ACHN (cell line): Measurements from ENCODE around the gene CD55.
A peak's percentile ranks its signal among the peaks of the same experiment; 100 is the strongest.
"Not testable (repeated sequence)": the region's sequence is repeated elsewhere in the genome, so short reads cannot be mapped to it uniquely, and the experiment has no call there.

Experiments used
- DNase-seq: peaks from one replicate; pipeline ENCODE4 v3.0.0-alpha.2; 2015
- in situ Hi-C: cut with HindIII; loops from 2 replicates; pipeline ENCODE4 v1.10.0; 2017; ENCODE audit warnings: low sequenced_read_pairs, low pct_ligation_motif_present, low pct_unique_long_range_greater_than_20kb

The CD55 gene

DNA sequence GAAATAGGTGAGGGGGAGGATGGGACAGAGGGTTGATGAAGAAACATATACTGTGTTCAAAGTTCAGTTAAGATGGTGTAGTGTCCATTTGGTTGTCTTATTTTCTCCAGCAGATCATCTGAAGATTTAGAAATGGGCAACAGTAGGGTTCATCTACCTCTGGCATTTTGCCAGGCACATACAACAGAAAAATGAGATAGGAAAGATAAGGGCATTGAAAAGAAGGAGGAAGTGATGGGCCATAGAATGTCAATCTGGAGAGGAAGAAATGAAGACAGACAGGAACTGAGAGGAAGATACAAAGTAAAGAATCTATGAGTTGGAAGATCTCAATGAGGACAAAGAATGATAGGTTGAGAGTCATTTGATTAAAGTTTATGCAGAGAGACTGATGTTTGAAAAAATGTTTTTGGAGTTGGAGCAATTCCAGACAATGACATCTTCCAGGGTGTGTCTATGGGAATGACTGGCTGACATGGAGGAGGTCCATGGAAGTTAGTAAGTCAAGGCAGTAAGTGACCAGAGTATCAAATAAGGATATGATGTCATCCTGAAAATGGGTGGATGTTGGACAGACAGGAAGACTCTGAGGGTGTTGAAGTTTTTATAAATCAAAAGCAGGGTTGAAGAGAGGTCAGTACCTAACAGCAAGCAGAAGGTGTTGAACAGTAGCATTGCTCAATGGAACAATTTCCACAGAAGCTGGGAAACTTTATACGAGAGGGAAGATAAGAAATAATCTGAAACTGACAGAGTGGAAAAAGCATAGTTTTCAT is 18.7 kb upstream of the CD55 start:
- in situ Hi-C loops, result no loop called here
- no peak for DNase-seq

DNA sequence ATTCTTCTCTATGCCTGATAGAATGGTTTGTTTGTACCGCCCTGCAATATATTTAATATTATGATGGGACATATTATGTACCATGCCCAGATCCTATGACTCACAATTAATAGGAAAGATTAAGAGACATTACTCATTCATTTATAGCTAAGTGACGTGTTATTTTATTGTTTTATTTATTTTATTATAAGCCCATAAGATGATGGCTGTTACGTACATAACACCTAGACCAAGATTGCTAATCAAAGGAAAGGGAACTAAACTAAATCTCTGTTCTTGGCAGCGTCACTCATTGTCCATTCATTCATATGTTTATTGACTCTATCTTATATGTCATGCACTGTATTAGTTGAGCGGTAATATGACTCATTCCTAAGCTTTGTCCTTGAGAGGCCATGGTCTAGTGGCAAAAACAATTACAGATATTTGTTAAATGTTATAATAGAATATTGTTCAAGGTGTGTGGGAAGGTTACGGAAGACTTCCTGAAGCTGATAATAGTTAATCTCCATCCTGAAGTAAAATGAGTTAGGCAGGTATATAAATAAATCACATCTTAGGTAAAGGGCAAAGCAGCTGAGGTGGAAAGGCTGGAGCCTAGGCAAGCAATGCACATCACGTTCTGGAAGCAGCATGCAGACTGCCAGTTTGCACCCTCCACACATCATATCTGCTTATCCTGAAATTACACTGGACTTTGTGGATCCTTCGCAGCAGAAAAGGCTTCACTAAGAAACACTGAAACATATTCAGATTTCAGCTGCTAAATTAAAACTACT is 16.6 kb upstream of the CD55 start:
- DNase-seq, result no peak
- in situ Hi-C loops, result no loop called here

DNA sequence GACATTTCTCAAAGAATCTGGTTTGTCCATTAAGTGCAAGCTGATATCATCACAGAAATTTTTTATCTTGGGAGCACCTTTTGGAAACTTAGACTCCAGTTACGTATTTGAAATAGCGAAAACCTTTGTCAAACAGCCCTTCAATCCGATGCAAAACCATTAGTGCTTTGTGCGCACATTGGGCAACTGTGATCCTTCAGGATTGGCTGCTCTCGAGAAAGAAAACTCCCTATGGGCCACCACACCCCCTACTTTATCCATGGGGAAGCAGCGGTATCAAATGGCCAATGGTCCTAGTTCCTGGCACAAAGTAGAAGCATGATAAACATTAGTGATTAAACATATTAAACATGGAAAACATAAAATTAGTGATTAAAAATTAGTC is 16.0 kb upstream of the CD55 start:
- no peak for DNase-seq

DNA sequence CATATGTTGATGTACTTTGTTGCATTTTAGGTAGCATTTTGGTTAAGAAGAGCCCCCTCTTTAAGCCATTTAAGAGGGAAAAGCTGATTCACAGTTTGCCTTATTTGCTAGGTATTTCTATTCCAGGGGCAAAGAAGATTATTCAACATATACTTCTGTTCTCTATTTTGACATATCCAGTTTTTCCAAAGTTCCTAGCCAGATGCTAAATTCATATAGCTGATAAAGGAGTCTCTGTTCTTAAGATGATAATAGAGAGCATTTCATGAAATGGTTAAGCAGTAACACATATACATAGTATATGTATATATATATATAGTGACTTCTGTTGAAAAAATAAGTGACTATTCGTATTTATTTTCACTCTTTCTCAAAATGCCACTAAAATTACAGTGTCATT is 15.5 kb upstream of the CD55 start:
- in situ Hi-C loops, result no loop called here
- no peak for DNase-seq

More for the DNA sequence above, 16.0 kb upstream of the CD55 start:
- in situ Hi-C loops, result no loop called here

DNA sequence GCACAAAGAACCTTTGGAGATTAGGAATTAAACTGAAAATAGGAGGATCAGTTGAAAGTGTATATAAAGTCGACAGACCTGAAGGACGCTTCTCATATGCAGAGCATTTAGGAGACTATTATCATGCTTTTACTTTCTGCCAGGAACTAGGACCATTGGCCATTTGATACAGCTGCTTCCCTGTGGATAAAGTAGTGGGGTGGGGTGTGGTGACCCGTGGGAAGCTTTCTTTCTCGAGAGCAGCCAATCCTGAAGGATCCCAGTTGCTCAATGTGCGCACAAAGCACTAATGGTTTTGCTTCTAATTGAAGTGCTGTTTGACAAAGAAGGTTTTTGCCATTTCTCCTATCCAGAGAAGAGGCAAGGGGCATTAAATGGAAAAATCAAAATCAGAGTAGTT is 14.9 kb upstream of the CD55 start:
- no peak for DNase-seq
- in situ Hi-C loops, result no loop called here

DNA sequence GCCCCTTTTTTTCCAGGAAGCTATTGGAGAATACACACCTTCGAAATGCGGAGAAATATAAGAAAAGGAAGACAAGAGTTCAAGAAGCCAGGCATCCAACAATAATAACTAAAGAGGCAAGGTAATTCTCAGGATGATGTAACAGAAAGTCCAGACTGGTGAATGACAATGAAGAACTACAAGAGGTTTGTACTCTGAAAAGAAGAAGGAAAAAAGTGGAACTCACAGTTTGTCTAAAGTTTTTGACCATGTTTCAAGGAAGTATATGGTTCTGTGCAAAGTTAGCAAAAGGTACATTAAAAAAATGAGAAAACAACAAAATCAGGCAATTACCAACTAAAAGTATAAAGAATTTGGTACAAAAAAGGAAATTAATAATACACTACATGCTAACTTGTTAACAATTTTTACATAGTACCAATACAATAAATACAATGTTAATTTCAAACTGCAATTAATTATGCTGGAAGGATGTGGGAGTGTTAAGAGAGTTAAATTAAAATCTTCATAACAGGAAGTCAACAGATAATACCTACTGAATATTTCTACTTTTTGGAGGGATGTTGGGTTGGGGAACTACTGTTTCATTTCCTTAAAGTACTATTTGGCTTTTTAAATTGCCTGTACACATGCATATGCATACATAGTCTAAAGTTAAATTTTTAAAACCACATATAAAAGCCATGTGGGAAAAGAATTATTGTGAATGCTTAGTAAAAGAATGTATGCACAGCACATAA is 12.9 kb upstream of the CD55 start:
- in situ Hi-C loops, result no loop called here
- DNase-seq, result no peak

DNA sequence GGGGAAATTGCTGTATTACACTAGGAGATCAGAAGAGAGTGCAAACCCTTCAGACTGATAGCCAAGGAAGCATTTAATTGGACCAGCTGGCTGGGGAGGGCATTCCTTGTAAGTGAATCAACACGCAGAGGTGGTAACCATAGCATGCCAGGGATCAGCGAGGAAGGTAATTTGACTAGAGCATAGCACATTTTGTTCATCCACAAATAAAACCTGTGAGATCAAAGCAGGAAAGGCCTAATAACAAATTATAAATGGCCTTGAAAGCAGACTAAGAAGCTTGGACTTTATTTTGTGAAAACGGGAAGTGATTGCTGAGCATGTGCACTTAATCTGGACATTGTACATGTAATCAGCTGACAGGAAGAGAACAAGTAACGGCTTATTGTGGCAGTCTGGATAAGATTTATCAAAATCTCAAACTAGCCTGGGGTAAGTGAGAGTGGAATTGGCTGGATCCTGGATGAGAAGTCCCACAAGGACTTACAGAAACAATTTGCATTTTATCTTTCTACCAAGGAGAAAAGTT is 11.7 kb upstream of the CD55 start:
- peak; percentile 93 for DNase-seq
- in situ Hi-C loops, result no loop called here

DNA sequence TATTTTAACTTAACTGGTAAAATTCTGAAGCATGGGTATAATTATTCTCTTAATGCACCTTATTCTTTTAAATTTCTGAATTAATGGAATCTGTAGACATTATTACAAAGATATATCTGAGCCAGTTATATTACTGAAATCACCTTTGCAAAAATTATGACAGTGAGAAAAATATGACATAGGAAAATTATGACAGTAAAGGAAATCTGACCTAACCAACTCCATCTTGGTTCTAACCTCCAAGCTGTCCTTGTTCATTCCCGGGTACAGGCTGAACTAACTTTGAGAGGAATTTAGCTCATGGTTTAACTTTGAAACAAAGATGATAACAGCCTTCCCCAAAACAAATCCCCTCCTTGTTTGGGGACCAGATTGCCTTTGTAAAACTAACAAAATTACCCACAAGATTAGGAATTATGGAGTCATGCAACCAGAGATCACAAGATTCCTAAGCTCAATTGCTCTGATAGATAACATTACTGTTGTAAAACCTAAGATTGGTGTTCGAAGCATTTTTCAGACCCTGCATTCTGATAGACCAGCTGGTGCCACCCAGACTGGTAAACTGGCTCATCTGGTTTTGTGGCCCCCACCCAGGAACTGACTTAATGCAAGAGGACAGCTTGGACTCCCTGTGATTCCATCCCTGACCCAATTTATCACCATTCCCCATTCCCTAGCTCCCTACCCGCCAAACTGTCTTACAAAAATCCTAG is 9.4 kb upstream of the CD55 start:
- in situ Hi-C loops, result no loop called here
- DNase-seq, result no peak

DNA sequence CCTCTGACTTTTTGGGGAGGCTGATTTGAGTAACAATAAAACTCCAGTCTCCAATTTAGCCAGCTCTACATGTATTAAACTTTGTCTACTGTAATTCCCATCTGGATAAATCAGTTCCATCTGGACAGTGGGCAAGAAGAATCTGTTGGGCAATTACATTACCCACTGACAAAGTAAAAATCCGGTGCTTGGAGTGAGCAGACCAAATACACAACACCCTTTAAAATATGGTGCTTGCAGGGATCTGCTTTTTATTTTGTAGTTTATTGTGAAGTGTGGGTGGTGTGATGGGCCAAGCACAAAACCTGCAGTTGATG is 8.9 kb upstream of the CD55 start:
- in situ Hi-C loops, result no loop called here
- no peak for DNase-seq

DNA sequence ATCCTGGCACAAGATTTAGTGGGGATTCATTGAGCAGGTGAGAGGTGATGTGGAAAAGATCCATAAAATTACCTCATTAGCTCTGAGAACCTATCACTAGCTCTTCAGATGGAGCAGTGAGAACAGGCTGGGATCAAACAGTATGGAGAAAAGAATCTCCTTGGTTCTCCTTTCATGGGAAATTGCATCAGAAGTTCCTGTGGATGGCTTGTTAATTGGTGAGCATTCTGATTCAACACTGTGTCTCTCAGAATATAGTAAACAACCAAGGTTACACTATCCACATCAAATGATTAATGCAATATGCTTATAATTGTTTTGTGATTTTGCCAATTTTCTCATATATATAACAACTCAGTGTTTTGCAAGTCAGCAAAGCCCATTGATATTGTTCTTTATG is 8.3 kb upstream of the CD55 start:
- no peak for DNase-seq
- in situ Hi-C loops, result no loop called here

DNA sequence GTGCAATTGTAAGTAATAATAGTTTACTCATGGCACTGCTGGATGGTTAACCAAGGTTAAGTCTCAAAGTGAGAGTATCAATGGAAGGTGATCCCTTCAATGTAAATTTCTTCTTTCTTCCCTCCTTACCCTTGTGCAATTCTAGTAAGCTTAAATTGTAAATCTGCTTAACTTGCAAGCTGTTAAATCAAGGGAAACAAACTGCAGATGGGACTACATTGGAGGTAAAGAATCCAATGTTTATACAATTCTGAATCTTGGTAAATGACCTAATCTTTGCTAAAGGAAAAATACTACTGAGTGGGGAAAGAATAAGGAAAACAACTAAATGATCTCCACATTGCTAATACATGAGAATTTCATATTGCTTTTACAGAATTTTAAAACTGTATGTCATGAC is 6.7 kb upstream of the CD55 start:
- DNase-seq, result no peak
- in situ Hi-C loops, result no loop called here

DNA sequence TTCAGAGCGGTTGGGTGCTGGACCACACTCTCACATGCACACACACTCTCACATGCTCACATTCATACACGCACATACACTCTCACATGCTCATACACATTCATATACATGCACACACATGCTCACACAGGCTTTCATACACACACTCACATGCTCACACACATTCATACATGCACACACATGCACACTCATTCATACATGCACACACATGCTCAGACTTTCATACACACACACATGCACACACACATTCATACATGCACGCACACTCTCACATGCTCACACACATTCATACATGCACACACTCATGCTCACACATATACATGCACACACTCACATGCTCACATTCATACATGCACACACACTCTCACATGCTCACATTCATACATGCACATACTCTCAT is 6.0 kb upstream of the CD55 start:
- DNase-seq, result no peak
- in situ Hi-C loops, result no loop called here

DNA sequence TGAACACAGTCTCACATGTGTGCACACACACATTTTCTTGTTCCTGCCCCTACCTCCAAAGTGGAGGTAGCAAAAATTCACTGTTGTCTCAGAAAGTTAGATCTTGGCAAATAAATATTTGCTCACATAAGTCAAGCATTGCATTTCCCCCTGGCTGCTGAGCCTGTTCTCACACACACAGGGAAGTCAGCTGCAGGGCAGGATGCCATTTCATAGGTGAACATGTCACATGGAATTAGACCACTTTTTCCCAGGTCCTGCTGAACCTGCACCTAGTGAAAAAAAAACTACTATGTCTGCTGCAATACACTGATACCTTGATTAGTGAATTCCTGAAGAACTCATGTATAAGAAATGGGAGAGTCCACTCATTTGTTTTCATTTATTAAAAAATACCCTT is 5.3 kb upstream of the CD55 start:
- in situ Hi-C loops, result no loop called here
- DNase-seq, result no peak

DNA sequence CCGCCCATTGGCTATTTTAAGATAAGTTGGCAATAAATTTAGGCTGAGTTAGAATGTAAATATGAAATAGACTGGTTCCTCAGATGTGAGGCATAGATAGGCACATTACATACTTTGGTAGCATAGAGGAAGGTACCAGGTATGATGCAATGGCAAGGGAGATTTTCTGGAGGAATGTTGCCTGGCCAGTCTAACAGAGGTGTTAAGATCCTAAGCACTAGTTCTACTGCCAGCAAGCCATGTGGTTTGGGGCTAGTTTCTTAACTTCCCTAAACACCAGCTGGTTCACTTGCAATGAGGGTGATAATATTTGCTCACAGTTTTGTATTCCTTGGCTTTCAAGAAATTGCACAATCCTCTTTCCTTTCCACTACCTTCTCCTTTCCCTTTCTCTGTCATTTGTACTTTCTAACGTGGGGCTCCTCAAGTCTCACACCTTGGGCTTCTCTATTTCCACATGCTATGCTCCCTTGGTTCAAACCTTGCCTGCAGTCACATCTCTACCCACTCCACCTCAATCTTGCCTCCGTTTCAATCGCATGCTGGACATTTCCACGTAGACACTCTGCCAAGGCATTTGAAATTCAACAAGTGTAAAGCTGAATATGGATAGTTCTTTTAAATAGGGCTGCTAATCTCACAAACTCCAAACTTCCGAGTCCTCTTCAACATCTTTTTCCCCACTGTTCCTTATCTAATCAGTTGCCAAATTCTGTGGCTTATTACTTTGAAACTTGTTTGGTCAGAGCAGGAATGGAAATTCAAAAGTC is 4.7 kb upstream of the CD55 start:
- in situ Hi-C loops, result no loop called here
- DNase-seq, result no peak

DNA sequence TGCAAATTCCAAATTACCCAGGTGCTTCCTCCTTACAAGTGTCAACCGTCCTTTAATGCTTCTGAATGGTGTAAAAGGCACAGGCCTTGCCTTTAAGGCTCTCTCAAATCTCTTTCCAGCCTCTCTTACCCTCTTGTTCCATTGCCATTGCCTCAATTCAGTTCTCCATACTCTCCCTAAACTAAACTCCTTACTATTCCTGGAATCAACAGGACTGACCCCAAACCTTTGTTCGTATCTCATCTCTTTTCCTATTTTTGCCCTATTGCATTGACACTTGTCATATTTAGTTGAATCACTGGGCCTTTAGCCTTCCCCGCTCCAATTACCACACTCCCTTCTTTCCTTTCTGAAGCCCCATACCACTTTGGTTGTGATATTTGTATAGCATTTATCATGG is 3.9 kb upstream of the CD55 start:
- in situ Hi-C loops, result no loop called here
- no peak for DNase-seq

DNA sequence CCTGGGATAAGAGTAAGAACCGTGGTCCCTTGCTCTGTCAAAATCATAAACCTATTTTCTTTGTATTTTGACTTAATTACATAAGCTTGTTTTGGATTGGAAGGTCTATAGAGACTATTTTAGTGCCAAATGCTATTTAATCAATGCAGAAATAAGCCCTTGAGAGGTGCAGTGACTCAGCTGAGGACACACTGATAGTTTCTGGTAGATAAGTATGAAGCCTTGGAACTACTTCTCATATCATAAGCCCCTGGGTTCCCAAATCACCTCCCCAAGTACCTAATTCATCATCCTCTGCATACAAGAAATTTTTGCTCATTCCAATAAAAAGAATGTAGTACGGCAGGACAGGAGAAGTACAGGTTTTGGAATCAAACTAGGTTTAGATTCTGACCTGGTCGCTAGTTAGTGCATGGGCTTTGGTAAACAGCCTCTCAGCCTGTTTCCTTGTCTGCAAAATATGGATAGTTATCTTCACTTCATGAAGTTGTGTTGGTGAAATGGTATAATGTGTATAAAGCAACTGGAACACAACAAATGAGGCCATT is 3.3 kb upstream of the CD55 start:
- in situ Hi-C loops, result no loop called here
- no peak for DNase-seq

DNA sequence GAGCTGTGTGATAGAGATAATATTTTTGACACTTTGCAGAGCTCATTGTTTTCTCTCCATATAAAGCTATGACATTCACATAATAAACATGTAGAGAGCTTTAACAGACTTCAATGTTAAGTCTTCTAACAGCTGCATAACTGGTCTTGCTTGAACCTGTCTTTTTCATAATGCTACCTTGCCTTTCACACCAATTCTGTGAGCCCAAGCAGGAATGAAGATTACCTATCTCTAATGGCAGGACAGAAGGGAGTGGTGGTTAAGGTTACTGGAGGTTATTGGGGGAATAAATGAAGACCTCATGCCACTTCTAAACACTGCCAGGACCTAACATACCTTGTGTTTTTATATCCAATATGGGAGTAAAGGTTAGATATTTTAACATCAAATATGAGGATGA is 2.3 kb upstream of the CD55 start:
- in situ Hi-C loops, result no loop called here
- DNase-seq, result no peak

DNA sequence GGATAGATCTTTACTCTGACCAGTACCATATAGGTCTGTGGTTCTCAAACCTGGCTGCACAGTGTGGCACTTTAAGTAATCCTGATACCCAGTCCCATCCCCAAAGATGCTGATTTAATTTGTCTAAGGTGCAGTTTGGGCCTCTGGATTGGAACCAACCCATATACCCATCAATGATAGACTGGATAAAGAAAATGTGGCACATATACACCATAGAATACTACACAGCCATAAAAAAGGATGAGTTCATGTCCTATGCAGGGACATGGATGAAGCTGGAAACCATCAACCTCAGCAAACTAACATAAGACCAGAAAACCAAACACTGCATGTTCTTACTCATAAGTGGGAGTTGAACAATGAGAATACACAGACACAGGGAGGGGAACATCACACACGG is 1.4 kb upstream of the CD55 start:
- DNase-seq, in situ Hi-C loops: not testable (repeated sequence)
